Nephron progenitor cell (in vitro differentiated cells): ENCODE measurements around the gene NR3C1.

Experiments used
- DNase-seq: peaks from one replicate; pipeline ENCODE4 v3.0.0; 2021
- H3K27ac Mint-ChIP-seq: 2 replicates; pipeline ENCODE4 v1.8.0; 2021; ENCODE audit warnings: mild to moderate bottlenecking, moderate library complexity, mixed read lengths
- H3K27me3 Mint-ChIP-seq: 2 replicates; pipeline ENCODE4 v1.8.0; 2021; ENCODE audit warnings: mild to moderate bottlenecking, low read depth, mixed read lengths; ENCODE audit not compliant: poor library complexity
- H3K36me3 Mint-ChIP-seq: 2 replicates; pipeline ENCODE4 v1.8.0; 2021; ENCODE audit warnings: low read depth, mixed read lengths
- H3K4me1 Mint-ChIP-seq: 2 replicates; pipeline ENCODE4 v1.8.0; 2021; ENCODE audit warnings: mixed read lengths
- H3K4me3 Mint-ChIP-seq: 2 replicates; pipeline ENCODE4 v1.8.0; 2021; ENCODE audit warnings: mild to moderate bottlenecking, moderate library complexity, mixed read lengths
- H3K9me3 Mint-ChIP-seq: 2 replicates; pipeline ENCODE4 v1.8.0; 2021; ENCODE audit warnings: mild to moderate bottlenecking, moderate library complexity, mixed read lengths
- CTCF ChIP-seq: fragments of 200-600 bp; sonication (generic); IDR thresholded peaks from 2 replicates; pipeline ENCODE4 v1.5.0; 2021; ENCODE audit warnings: antibody characterized with exemption

Gene NR3C1

GRCh38 chr5:143398451-143399237 is 4.8 kb downstream of the NR3C1 start:
- no peak for TF ChIP-seq CTCF
- H3K36me3 Mint-ChIP-seq: no peaks in the 10 kb centered on the region
- DNase-seq: no peak
- H3K4me3 Mint-ChIP-seq: no peak overlapping the region
- no peaks in the 10 kb centered on the region for H3K9me3 Mint-ChIP-seq
- peaks cover 31% of the 10 kb centered on the region for H3K4me1 Mint-ChIP-seq
- no peak overlapping the region for H3K27ac Mint-ChIP-seq
- H3K27me3 Mint-ChIP-seq: peaks cover 31% of the 10 kb centered on the region

GRCh38 chr5:143398053-143398355 is 5.5 kb downstream of the NR3C1 start:
- DNase-seq: no peak
- no peak for TF ChIP-seq CTCF
- H3K36me3 Mint-ChIP-seq: no peaks in the 10 kb centered on the region
- no peak overlapping the region for H3K4me3 Mint-ChIP-seq
- peaks cover 31% of the 10 kb centered on the region for H3K27me3 Mint-ChIP-seq
- no peak overlapping the region for H3K27ac Mint-ChIP-seq
- peaks cover 31% of the 10 kb centered on the region for H3K4me1 Mint-ChIP-seq
- no peaks in the 10 kb centered on the region for H3K9me3 Mint-ChIP-seq

- H3K9me3 Mint-ChIP-seq: no peaks in the 10 kb centered on the region
- H3K27me3 Mint-ChIP-seq: peaks cover 31% of the 10 kb centered on the region
- no peak for DNase-seq
- no peak overlapping the region for H3K4me3 Mint-ChIP-seq
- no peak overlapping the region for H3K27ac Mint-ChIP-seq
- no peak for TF ChIP-seq CTCF
- H3K4me1 Mint-ChIP-seq: peaks cover 31% of the 10 kb centered on the region
- no peaks in the 10 kb centered on the region for H3K36me3 Mint-ChIP-seq
These were observed 6.0 kb downstream of the NR3C1 start for GRCh38 chr5:143397302-143398052.

- no peak for DNase-seq
- H3K4me3 Mint-ChIP-seq: no peak overlapping the region
- peaks cover 21% of the 10 kb centered on the region for H3K27me3 Mint-ChIP-seq
These were observed 7.0 kb downstream of the NR3C1 start for GRCh38 chr5:143396353-143396940.

GRCh38 chr5:143395638-143396352 is 7.7 kb downstream of the NR3C1 start:
- Mint-ChIP-seq H3K27ac (no peak overlapping the region), H3K36me3 (no peaks in the 10 kb centered on the region), H3K4me3 (no peak overlapping the region), H3K27me3 (peaks cover 15% of the 10 kb centered on the region), H3K4me1 (peaks cover 15% of the 10 kb centered on the region), H3K9me3 (no peaks in the 10 kb centered on the region)
- TF ChIP-seq CTCF: no peak
- no peak for DNase-seq

More at GRCh38 chr5:143396353-143396940, 7.0 kb downstream of the NR3C1 start:
- no peaks in the 10 kb centered on the region for H3K36me3 Mint-ChIP-seq
- no peaks in the 10 kb centered on the region for H3K9me3 Mint-ChIP-seq
- peaks cover 22% of the 10 kb centered on the region for H3K4me1 Mint-ChIP-seq
- H3K27ac Mint-ChIP-seq: no peak overlapping the region
- TF ChIP-seq CTCF: no peak
